Spleen (tissue), 7 donors: ENCODE results near the gene CDC14B.

Experiments
- POLR2A ChIP-seq, 3 donors: fragments of 450-650 bp; IDR thresholded peaks; one replicate each; pipeline ENCODE4 v1.5.1; 2017; ENCODE audit warnings: antibody characterized with exemption in 3 of 3, mild to moderate bottlenecking in 1 of 3
- POLR2AphosphoS5 ChIP-seq, 3 donors: sonication (generic); formaldehyde crosslinking; IDR thresholded peaks; one replicate each; pipeline ENCODE4 v1.5.1; 2017; ENCODE audit warnings: antibody characterized with exemption in 3 of 3
- TF ChIP-seq, protein P1 (sequence below), 11 experiments: fragments of 200-600 bp in 7 of 11; fragments of 450-650 bp in 4 of 11; sonication (generic) in 4 of 11; IDR thresholded peaks in 8 of 11; conservative IDR thresholded peaks in 3 of 11; 1 replicate in 7 of 11; 2 replicates in 4 of 11; pipeline versions ENCODE4 v1.4.0 to v1.8.0; 2016 to 2021; ENCODE audit warnings: antibody characterized with exemption in 11 of 11, inconsistent platforms in 4 of 11, mild to moderate bottlenecking in 1 of 11
- donor health status: DM: no; HTN: no; CAD: no; lungs with moderate emphysema.
- donor health status: DM: no; HTN: no; CAD: no.
- donor health status: DM: no; HTN: no; CAD: no.

DNA sequence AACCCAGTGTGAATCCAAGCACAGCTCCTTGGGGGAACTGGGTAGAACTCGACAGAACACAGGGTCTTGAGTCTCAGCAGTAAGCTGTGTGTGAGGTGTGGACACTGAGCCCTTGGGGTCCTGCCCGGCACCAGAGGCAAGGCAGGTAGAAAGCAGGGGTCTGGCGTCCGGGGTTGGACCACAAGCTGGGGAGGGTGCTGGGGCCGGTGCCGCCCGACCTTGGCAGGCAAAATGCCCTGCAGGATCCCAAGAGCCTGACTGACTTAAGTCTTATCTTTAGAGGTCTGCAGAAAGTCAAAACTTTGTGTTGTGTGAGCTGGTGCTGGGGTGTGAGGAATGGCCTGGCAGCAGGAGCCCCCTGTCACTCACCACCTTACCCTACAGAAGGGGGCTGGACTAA is 120.4 kb downstream of the CDC14B start:
- TF ChIP-seq, protein P1, sequence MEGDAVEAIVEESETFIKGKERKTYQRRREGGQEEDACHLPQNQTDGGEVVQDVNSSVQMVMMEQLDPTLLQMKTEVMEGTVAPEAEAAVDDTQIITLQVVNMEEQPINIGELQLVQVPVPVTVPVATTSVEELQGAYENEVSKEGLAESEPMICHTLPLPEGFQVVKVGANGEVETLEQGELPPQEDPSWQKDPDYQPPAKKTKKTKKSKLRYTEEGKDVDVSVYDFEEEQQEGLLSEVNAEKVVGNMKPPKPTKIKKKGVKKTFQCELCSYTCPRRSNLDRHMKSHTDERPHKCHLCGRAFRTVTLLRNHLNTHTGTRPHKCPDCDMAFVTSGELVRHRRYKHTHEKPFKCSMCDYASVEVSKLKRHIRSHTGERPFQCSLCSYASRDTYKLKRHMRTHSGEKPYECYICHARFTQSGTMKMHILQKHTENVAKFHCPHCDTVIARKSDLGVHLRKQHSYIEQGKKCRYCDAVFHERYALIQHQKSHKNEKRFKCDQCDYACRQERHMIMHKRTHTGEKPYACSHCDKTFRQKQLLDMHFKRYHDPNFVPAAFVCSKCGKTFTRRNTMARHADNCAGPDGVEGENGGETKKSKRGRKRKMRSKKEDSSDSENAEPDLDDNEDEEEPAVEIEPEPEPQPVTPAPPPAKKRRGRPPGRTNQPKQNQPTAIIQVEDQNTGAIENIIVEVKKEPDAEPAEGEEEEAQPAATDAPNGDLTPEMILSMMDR (IDR thresholded peaks at IDR 0.05 in 8 of 11, conservative IDR thresholded peaks at IDR 0.05 in 3 of 11) = no peak
- TF ChIP-seq POLR2AphosphoS5 (IDR thresholded peaks at IDR 0.05) (no peak), POLR2A (IDR thresholded peaks at IDR 0.05) (no peak)
